GM18505 (cell line): ENCODE results near the gene TFR2.

Source experiments
- ATAC-seq: cut with Tn5 transposase; IDR thresholded peaks from one replicate; pipeline ENCODE4 v1.9.1; 2021; ENCODE audit not compliant: unreplicated experiment
- POLR2A ChIP-seq: IDR thresholded peaks from 4 replicates; pipeline ENCODE4 v1.6.1; 2011; ENCODE audit warnings: borderline replicate concordance; ENCODE audit not compliant: insufficient read depth, insufficient read length; ENCODE audit errors: extremely low read depth

The TFR2 gene

GRCh38 chr7:100574362-100575205 lies 66.8 kb downstream of the TFR2 start:
- no peak for TF ChIP-seq POLR2A
- ATAC-seq = no peak

DNA sequence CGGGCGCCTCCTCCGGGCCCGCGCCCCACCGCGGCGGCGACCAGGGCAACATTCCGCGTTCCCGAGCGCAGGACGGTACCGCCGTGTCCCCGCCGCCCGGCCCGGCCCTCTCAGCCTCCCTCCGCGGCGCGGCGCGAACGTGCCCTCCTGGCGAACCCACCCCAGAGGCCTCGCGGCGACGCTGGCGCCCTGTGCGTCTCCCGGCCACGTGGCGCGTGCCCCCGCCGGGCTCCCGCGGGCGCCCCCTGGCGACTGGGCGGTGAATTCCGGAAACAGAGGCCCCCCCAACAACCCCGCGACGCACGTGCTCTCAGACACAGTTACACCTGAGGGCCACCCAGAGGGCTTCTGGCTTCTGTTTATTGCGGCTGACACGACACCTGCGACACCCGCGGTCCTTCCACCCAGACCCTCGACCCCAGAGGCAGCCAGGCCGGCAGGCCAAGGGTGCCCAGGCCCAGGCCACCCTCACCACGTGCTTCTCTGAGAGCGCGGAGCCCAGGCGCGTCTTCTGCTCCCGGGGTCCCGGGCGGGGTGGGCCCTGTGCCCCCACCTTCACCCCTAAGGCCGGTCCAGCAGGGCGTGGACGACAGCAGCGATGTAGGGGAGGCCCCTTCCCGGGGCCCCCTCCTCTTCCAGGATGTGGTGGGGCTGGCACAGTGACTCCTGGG lies 67.5 kb downstream of the TFR2 start, which contains the start of gene SAP25:
Gene SAP25 (minus strand): TSS at position 210 of the 671 bp plus-strand sequence. CDS start 158 bp downstream, at position 52.
- TF ChIP-seq POLR2A = no peak
- no peak for ATAC-seq

DNA sequence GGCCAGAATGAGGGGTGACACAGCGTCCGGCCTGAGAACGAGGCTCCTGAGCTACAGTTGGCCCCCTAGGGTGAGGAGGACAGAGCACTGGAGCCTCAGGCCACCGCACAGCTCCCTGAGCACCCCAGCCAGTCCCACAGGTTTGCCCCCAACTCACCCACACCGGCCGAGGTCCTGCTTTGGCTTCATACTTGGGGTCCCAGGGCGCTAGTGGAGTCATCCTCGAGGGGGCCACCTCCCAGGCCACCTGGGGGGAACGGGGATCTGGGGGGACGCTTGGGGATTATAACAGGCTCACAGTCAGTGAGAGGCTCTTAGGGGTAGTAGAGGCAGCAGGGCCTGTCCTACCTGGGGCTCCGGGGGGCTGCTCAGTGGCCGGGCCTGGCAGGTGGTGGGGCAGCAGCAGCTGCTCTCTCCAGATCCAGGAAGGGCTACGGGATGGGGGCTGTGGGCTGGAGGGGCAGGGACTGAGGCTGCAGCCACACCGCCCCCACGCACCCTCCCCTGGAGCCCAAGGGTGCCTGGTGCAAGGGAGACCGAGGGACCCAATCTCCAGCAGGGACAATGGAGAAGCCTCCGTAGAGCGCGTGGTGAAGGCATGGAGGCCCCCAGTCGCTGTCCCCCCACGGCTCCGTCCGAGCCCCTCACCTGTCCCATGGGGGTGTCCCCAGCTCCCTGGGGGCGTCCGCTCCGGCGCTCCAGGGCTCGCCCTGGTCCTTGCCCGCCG lies 68.2 kb downstream of the TFR2 start:
- no peak for TF ChIP-seq POLR2A
- ATAC-seq = no peak

DNA sequence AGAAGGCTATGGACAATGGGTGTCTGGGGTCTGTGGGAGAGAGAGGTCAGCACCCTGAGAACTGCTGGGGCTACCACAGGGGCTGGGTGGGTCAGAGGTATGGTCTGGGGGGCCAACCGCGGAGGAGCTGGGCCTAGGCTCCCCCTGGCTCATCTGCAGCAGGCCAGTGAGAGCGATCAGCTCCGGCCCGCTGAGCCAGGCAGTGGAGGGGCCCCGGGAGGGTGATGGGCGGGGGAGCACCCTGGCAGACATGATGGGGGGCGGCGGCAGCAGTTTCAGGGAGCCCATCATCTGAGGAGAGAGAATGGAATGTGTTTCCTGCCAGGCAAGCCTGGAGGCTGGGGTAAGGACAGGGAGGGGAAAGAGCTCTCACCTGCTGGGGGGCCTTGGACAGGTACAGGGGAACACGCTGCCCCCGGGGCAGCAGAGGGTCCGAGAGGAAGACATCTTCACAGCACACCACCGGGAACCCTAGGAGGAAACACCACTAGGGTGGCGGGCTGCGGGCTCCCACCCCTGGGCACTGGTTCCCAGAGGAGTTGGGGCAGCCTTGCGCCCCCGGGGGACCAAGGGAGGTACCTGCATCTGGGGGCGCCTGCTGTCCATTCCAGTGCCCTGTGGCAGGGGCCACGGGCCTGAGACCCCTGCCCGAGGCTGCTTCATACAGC lies 68.9 kb downstream of the TFR2 start:
- no peak for TF ChIP-seq POLR2A
- no peak for ATAC-seq

DNA sequence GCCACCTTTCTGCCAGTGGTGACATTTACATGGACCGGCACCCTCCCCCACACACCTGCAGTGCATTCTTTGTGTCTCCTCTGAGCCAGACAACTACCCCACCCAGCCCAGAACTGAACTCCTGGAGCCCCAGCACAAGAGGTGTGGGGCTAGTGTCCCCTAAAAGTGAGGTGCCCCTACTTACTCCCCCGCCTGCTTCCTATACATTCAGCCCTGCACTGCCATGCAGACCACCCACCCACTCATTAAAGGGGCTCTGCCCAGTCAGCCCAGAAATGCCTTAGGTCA lies 69.6 kb downstream of the TFR2 start:
- TF ChIP-seq POLR2A = no peak
- ATAC-seq = no peak

DNA sequence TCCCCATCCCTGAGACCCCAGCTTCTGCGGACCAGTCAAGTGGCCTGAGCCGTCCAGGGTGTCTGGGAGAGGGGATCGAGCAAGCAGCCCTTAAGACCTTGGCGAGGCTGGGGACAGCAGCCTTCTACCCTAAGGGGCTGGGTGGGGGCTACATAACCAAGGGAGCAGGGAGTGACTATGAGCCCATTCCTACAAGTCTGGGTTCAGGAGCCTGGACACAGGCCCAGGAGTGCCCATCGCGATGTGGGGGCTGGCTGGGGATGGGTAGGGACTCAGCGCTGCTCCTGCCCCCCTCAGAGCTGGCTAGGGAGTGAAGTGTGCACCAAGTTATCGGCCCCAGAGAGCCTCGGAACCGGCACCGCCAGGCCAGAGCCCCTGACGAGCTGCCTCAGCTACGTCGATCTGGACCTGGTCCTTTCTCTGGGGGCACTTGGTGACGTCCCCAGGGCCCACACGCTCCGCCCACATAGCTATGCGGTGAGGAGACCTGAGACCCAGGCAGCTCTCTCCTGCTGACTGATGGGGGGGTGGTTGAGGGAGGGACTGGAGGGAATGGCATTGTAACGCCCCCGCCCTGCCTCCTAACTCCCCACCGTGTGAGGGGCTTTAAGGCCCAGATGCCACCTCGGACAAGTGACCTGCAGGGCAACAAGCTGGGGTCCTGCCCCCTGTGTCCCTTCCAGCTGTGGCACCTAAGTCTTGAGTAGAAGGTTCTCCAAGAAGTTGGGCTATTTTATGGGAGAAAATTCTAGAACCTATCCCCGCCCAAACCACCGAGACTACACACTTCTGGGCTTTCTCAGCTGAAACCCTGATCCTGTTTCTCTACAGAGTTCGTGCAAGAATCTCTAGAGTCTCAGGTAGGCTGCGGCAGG lies 70.2 kb downstream of the TFR2 start:
- peak; percentile 11 for TF ChIP-seq POLR2A

More for the DNA sequence above, 70.2 kb downstream of the TFR2 start:
- no peak for ATAC-seq
